Adipocyte (in vitro differentiated cells): ENCODE data around the gene ARGLU1.

ENCODE experiments used
- DNase-seq: peaks from one replicate; pipeline ENCODE4 v3.0.0-alpha.2; 2015; ENCODE audit warnings: low read depth
- H3K27me3 ChIP-seq: replicated peaks from 2 replicates; pipeline ENCODE4 v1.7.0; 2013; ENCODE audit warnings: mild to moderate bottlenecking, low read length, moderate library complexity; ENCODE audit not compliant: control insufficient read depth, insufficient read depth
- H3K36me3 ChIP-seq: 2 replicates; pipeline ENCODE4 v1.7.0; 2013; ENCODE audit warnings: low read length, mild to moderate bottlenecking, moderate library complexity; ENCODE audit not compliant: control insufficient read depth, insufficient read depth, severe bottlenecking
- H3K4me1 ChIP-seq: 2 replicates; pipeline ENCODE4 v1.7.0; 2013; ENCODE audit warnings: mild to moderate bottlenecking, low read length, moderate library complexity; ENCODE audit not compliant: control insufficient read depth, insufficient read depth
- H3K4me3 ChIP-seq: 2 replicates; pipeline ENCODE4 v1.7.0; 2013; ENCODE audit warnings: mild to moderate bottlenecking, low read length, moderate library complexity
- H3K9ac ChIP-seq: 2 replicates; pipeline ENCODE4 v1.7.0; 2013; ENCODE audit warnings: mild to moderate bottlenecking, low read length, moderate library complexity
- H3K9me3 ChIP-seq: 2 replicates; pipeline ENCODE4 v1.7.0; 2013; ENCODE audit warnings: mild to moderate bottlenecking, low read length, moderate library complexity; ENCODE audit not compliant: control insufficient read depth

Gene ARGLU1

GRCh38 chr13:106529415-106530170, 38.3 kb downstream of the ARGLU1 start:
- Histone ChIP-seq H3K36me3 (no peaks in the 10 kb centered on the region), H3K9ac (no peak overlapping the region), H3K9me3 (no peaks in the 10 kb centered on the region), H3K4me1 (peaks cover 8% of the 10 kb centered on the region), H3K27me3 (no peaks in the 10 kb centered on the region), H3K4me3 (no peak overlapping the region)
- DNase-seq = no peak

GRCh38 chr13:106528718-106529414, 39.1 kb downstream of the ARGLU1 start:
- H3K9ac ChIP-seq = no peak overlapping the region
- no peaks in the 10 kb centered on the region for H3K27me3 ChIP-seq
- H3K36me3 ChIP-seq = no peaks in the 10 kb centered on the region
- H3K4me1 ChIP-seq = peaks cover 7% of the 10 kb centered on the region
- H3K4me3 ChIP-seq = no peak overlapping the region
- no peak for DNase-seq
- H3K9me3 ChIP-seq = no peaks in the 10 kb centered on the region

- Histone ChIP-seq H3K9ac (no peak overlapping the region), H3K4me3 (no peak overlapping the region), H3K36me3 (no peaks in the 10 kb centered on the region), H3K27me3 (no peaks in the 10 kb centered on the region), H3K9me3 (no peaks in the 10 kb centered on the region), H3K4me1 (no peaks in the 10 kb centered on the region)
- DNase-seq = no peak
Measured at GRCh38 chr13:106527826-106528225, 40.1 kb downstream of the ARGLU1 start.

- no peaks in the 10 kb centered on the region for H3K9me3 ChIP-seq
- DNase-seq = peak; percentile 42
- no peaks in the 10 kb centered on the region for H3K27me3 ChIP-seq
- H3K4me1 ChIP-seq = no peaks in the 10 kb centered on the region
- no peaks in the 10 kb centered on the region for H3K36me3 ChIP-seq
- H3K4me3 ChIP-seq = no peak overlapping the region
- H3K9ac ChIP-seq = no peak overlapping the region
Measured at GRCh38 chr13:106527445-106527801, 40.5 kb downstream of the ARGLU1 start.

- Histone ChIP-seq H3K4me3 (no peak overlapping the region), H3K4me1 (no peaks in the 10 kb centered on the region), H3K9me3 (no peaks in the 10 kb centered on the region), H3K9ac (no peak overlapping the region), H3K27me3 (no peaks in the 10 kb centered on the region), H3K36me3 (no peaks in the 10 kb centered on the region)
- DNase-seq = no peak
Measured at GRCh38 chr13:106526738-106527444, 41.0 kb downstream of the ARGLU1 start.

GRCh38 chr13:106525865-106526264, 42.1 kb downstream of the ARGLU1 start:
- H3K4me1 ChIP-seq = no peaks in the 10 kb centered on the region
- H3K9ac ChIP-seq = no peak overlapping the region
- no peaks in the 10 kb centered on the region for H3K27me3 ChIP-seq
- no peak for DNase-seq
- no peaks in the 10 kb centered on the region for H3K9me3 ChIP-seq
- no peaks in the 10 kb centered on the region for H3K36me3 ChIP-seq
- H3K4me3 ChIP-seq = no peak overlapping the region

- Histone ChIP-seq H3K4me1 (no peaks in the 10 kb centered on the region), H3K27me3 (no peaks in the 10 kb centered on the region), H3K9me3 (no peaks in the 10 kb centered on the region), H3K9ac (no peak overlapping the region), H3K36me3 (no peaks in the 10 kb centered on the region), H3K4me3 (no peak overlapping the region)
- DNase-seq = no peak
Measured at GRCh38 chr13:106524108-106524507, 43.8 kb downstream of the ARGLU1 start.

- H3K9ac ChIP-seq = no peak overlapping the region
- no peaks in the 10 kb centered on the region for H3K9me3 ChIP-seq
- H3K4me3 ChIP-seq = no peak overlapping the region
- DNase-seq = no peak
- no peaks in the 10 kb centered on the region for H3K27me3 ChIP-seq
- H3K36me3 ChIP-seq = no peaks in the 10 kb centered on the region
- H3K4me1 ChIP-seq = no peaks in the 10 kb centered on the region
Measured at GRCh38 chr13:106523576-106523975, 44.4 kb downstream of the ARGLU1 start.

GRCh38 chr13:106522898-106523525, 44.9 kb downstream of the ARGLU1 start:
- Histone ChIP-seq H3K9me3 (no peaks in the 10 kb centered on the region), H3K4me1 (no peaks in the 10 kb centered on the region), H3K27me3 (no peaks in the 10 kb centered on the region), H3K4me3 (no peak overlapping the region), H3K36me3 (no peaks in the 10 kb centered on the region), H3K9ac (no peak overlapping the region)
- DNase-seq = no peak

- Histone ChIP-seq H3K36me3 (no peaks in the 10 kb centered on the region), H3K4me3 (no peak overlapping the region), H3K27me3 (no peaks in the 10 kb centered on the region), H3K9me3 (no peaks in the 10 kb centered on the region), H3K4me1 (no peaks in the 10 kb centered on the region), H3K9ac (no peak overlapping the region)
- no peak for DNase-seq
Measured at GRCh38 chr13:106522112-106522705, 45.7 kb downstream of the ARGLU1 start.
